Gastrocnemius medialis (tissue), 4 donors: ENCODE measurements around the gene PTPRN2. TPM values are rescaled to one million over a fixed set of nuclear protein-coding genes. Genes with fewer than 3 reads are reported as not detected.

Experiments
- ATAC-seq, 2 donors: fragments of 150-250 bp; one replicate each; pipeline ENCODE4 v1.9.1; 2016
- DNase-seq, 2 donors: peaks; one replicate each; pipeline ENCODE4 v3.0.0-alpha.2; 2019
- H3K27ac ChIP-seq, 4 donors: fragments of 200-600 bp; sonication (generic); 1 replicate in 1 of 4; 2 replicates in 3 of 4; pipeline ENCODE4 v1.5.1; 2016 to 2018; ENCODE audit warnings: mild to moderate bottlenecking in 2 of 4, moderate library complexity in 1 of 4
- H3K27me3 ChIP-seq, 3 donors: fragments of 200-600 bp; sonication (generic) in 2 of 3; 1 replicate in 1 of 3; 2 replicates in 2 of 3; pipeline versions ENCODE4 v1.5.1 to v1.6.0; 2016 to 2019; ENCODE audit warnings: mild to moderate bottlenecking in 1 of 3, moderate library complexity in 1 of 3
- H3K36me3 ChIP-seq, 2 donors: fragments of 200-600 bp; sonication (generic) in 1 of 2; one replicate each; pipeline ENCODE4 v1.5.1; 2017 to 2018
- H3K4me1 ChIP-seq, 2 donors: fragments of 200-600 bp; sonication (generic) in 1 of 2; one replicate each; pipeline ENCODE4 v1.5.1; 2016 to 2017; ENCODE audit warnings: mild to moderate bottlenecking in 2 of 2
- H3K4me3 ChIP-seq, 4 donors: fragments of 200-600 bp; sonication (generic) in 3 of 4; 1 replicate in 1 of 4; 2 replicates in 3 of 4; pipeline ENCODE4 v1.5.1; 2016 to 2019; ENCODE audit warnings: mild to moderate bottlenecking in 2 of 4
- H3K9me3 ChIP-seq, 3 donors: fragments of 200-600 bp; sonication (generic) in 2 of 3; 1 replicate in 1 of 3; 2 replicates in 2 of 3; pipeline ENCODE4 v1.5.1; 2016 to 2019
- CTCF ChIP-seq, 5 experiments: fragments of 450-650 bp in 3 of 5; fragments of 200-600 bp in 2 of 5; sonication (generic) in 2 of 5; IDR thresholded peaks in 4 of 5; conservative IDR thresholded peaks in 1 of 5; 1 replicate in 4 of 5; 2 replicates in 1 of 5; pipeline ENCODE4 v1.5.1; 2016 to 2019; ENCODE audit warnings: antibody characterized with exemption in 5 of 5, mild to moderate bottlenecking in 3 of 5, moderate library complexity in 3 of 5
- POLR2A ChIP-seq, 2 donors: fragments of 450-650 bp; IDR thresholded peaks; one replicate each; pipeline ENCODE4 v1.6.1; 2017; ENCODE audit warnings: antibody characterized with exemption in 2 of 2, mild to moderate bottlenecking in 2 of 2, moderate library complexity in 2 of 2
- in situ Hi-C, 4 donors: fragments of 200-750 bp; cut with MboI; loops; one replicate each; pipeline versions ENCODE4 v1.15.0 to v1.8.0; 2017; ENCODE audit warnings: low sequenced_read_pairs in 4 of 4
- intact Hi-C: fragments of 100-400 bp; cut with DNase I; formaldehyde crosslinking; loops from one replicate; pipeline ENCODE4 v1.15.1; 2023; ENCODE audit warnings: low total_unique reads
- total RNA-seq, 4 donors: library from RNA; depleted of rRNA; stranded (reverse); fragments of >200 nt; gene quantifications; one replicate each; pipeline versions ENCODE4 v1.1.0 to v1.2.3, GENCODE V29; 2016

Gene PTPRN2
- total RNA-seq, 4 donors from 2014 or later: 0.66 to 0.85 (median 0.81) TPM

GRCh38 chr7:158166386-158167340 is 421.0 kb downstream of the PTPRN2 start:
- intact Hi-C loops (no loop called here), in situ Hi-C loops (no loop called here)
- Histone ChIP-seq H3K27ac (no peak overlapping the region), H3K4me1 (no peaks in the 10 kb centered on the region), H3K36me3 (no peaks in the 10 kb centered on the region), H3K4me3 (no peak overlapping the region), H3K27me3 (no peaks in the 10 kb centered on the region), H3K9me3 (no peaks in the 10 kb centered on the region)
- ATAC-seq: no peak
- TF ChIP-seq CTCF (IDR thresholded peaks at IDR 0.05 in 4 of 5, conservative IDR thresholded peaks at IDR 0.05 in 1 of 5) (no peak), POLR2A (IDR thresholded peaks at IDR 0.05) (no peak)
- no peak for DNase-seq

GRCh38 chr7:158165711-158166110 is 421.9 kb downstream of the PTPRN2 start:
- Histone ChIP-seq H3K27ac (no peak overlapping the region), H3K36me3 (no peaks in the 10 kb centered on the region), H3K4me3 (no peak overlapping the region), H3K4me1 (no peaks in the 10 kb centered on the region), H3K27me3 (no peaks in the 10 kb centered on the region), H3K9me3 (no peaks in the 10 kb centered on the region)
- ATAC-seq (no peak), DNase-seq (no peak)
- in situ Hi-C loops: no loop called here
- TF ChIP-seq POLR2A (IDR thresholded peaks at IDR 0.05) (no peak), CTCF (IDR thresholded peaks at IDR 0.05 in 4 of 5, conservative IDR thresholded peaks at IDR 0.05 in 1 of 5) (no peak)
- intact Hi-C loops: no loop called here

DNA sequence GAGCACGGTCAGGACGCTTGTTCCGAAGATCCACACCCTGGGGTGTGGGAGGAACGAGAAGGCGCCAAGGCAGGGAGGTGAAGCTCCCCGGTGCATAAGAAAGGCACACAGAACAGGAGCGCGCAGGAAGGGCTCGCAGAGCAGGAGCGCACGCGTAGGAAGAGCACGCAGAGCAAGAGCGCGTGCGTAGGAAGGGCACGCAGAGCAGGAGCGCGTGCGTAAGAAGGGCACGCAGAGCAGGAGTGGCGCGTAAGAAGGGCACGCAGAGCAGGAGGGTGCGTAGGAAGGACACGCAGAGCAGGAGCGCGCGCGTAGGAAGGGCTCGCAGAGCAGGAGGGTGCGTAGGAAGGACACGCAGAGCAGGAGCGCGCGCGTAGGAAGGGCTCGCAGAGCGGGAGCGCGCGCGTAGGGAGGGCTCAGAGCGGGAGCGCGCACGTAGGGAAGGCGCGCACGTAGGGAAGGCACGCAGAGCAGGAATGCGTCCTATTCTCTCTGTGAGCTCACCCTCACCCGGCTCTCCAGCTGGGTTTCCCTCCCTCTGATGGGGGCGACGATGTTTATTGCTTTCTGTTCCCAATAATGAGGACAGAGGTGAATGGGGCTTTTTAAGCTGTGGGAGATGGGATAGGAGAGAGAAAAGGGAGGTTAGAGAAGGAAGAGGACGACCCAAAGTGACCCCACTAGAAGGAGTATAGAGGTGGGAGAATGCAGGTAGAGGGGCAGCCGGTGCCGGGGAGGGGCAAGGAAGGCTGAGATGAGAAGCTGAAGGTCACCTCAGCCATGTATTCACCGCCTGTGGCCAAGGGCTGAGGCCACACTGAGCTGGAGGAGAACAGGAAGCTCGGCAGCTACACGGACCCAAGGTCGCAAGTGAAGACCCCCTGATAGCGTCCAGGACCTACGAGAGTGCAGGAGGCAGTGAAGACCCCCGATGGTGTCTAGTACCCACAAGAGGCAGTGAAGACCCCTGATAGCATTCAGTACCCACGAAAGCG is 423.2 kb downstream of the PTPRN2 start:
- H3K27me3 ChIP-seq: no peaks in the 10 kb centered on the region
- no peak for DNase-seq
- no peaks in the 10 kb centered on the region for H3K36me3 ChIP-seq
- no peaks in the 10 kb centered on the region for H3K4me1 ChIP-seq
- no peak overlapping the region for H3K4me3 ChIP-seq
- intact Hi-C loops: no loop called here
- ATAC-seq: no peak
- in situ Hi-C loops: no loop called here
- no peaks in the 10 kb centered on the region for H3K9me3 ChIP-seq
- H3K27ac ChIP-seq: no peak overlapping the region
- TF ChIP-seq POLR2A (IDR thresholded peaks at IDR 0.05): no peak
- no peak for TF ChIP-seq CTCF (IDR thresholded peaks at IDR 0.05 in 4 of 5, conservative IDR thresholded peaks at IDR 0.05 in 1 of 5)

DNA sequence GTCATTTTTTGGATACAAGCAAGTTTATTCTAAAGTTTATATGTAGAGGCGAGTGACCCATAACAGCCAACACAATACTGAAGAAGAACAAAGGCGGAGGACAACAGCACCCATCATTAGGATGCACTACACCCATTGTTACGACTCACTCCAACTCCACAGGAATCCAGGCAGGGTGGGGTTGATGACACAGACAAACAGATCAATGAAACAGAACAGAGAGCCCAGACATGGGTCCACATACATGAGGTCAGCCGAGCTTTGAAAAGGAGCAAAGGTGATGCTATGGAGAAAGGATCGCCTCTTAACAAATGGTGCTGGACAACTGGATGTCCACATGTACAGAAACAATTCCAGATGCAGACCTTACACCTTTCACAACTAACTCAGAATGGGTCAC is 426.4 kb downstream of the PTPRN2 start:
- intact Hi-C loops (no loop called here), in situ Hi-C loops (no loop called here)
- Histone ChIP-seq H3K27ac (no peak overlapping the region), H3K4me1 (no peaks in the 10 kb centered on the region), H3K27me3 (no peaks in the 10 kb centered on the region), H3K4me3 (no peak overlapping the region), H3K9me3 (no peaks in the 10 kb centered on the region), H3K36me3 (no peaks in the 10 kb centered on the region)
- DNase-seq (no peak), ATAC-seq (no peak)
- TF ChIP-seq POLR2A (IDR thresholded peaks at IDR 0.05): no peak
- no peak for TF ChIP-seq CTCF (IDR thresholded peaks at IDR 0.05 in 4 of 5, conservative IDR thresholded peaks at IDR 0.05 in 1 of 5)
